GM21381 (cell line): ENCODE data around the gene AHRR.
"Not testable (repeated sequence)": the region's sequence is repeated elsewhere in the genome, so short reads cannot be mapped to it uniquely, and the experiment has no call there.

Experiments used
- ATAC-seq: cut with Tn5 transposase; IDR thresholded peaks from one replicate; pipeline ENCODE4 v1.9.1; 2021; ENCODE audit warnings: mild to moderate bottlenecking, moderate library complexity; ENCODE audit not compliant: unreplicated experiment

AHRR gene

DNA sequence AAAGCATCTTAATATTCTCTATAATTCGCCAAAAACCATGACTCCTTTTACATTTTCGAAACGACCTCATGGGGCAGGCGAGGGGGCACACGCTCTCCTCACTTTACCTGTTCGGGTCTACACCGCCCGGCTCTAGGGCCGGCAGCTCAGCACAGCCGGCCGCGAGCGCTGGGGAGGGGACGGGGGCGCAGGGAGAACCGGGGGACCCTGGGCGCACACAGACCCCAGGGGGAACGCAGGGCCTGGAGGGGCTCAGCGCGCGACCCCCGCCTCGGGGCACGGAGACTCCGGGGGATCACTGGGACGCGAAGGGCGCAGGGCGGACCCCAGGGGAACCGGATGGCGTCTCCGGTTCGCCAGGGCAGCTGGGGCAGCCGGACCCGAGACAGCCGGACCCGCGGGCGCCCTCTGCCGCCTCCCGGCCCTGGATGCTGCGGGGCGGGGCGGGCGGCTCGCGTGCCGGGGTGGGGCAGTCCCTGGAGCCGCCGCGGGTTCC, at the start of gene AHRR:
TSS of gene AHRR (plus strand) at position 485 of the 496 bp plus-strand sequence. CDS start 22,189 bp downstream, outside the sequence.
- peak; percentile 52 for ATAC-seq

DNA sequence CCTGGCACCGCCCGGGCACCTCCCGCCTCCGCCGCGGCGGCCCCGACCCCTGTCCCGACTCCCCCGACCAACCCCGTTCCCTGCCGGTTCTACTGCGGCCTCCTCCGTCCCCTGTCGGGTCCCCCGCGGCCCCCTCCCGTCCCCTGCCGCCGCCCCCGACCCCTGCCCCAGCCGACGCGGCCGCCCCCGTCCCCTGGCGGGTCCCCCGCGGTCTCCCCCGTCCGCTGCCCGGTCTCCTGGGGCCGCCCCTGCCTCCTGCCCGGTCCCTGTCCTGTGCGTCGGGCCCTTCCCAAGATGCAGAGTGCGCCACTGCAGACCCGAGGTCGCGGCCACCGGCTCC, 49.7 kb upstream of the AHRR start:
- not testable (repeated sequence) for ATAC-seq

DNA sequence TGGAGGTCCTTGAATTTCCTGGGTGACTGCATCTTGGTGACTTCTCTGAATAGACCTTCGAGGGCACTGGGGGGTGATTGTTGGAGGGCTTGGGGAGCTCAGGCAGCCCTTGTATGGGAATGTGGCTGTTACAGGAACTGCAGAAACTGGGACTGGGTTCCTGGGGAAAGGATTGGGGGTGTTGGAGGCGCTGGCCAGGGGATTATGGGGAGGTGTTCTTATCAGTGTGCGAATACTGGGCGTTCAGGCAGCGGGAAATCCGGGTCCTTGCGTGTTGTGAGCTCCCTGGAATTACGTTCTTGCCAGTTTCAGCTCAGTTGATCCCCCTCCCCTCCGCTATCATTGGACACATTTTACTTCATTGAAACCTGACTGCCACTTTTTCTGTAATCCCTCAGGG, 48.4 kb upstream of the AHRR start:
- not testable (repeated sequence) for ATAC-seq

DNA sequence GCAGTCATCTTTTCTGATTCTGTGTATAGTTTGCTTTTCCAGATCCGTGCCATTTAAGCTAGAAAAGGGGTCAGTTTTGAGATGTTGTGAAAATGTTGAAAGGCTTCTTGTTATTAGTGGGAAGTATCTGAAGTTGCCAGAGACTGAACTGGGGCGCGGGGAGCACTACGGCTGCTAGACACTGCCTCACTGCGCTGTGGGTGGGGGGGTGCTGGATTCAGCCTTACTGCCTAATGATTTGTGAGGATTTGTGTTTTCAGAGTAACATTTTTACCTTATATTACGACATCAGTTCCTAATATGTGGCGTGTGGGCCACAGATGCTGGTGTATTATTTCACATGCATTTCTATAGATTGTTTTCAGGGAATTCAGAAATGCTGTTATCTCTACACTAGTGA, 48.0 kb upstream of the AHRR start:
- ATAC-seq = not testable (repeated sequence)

DNA sequence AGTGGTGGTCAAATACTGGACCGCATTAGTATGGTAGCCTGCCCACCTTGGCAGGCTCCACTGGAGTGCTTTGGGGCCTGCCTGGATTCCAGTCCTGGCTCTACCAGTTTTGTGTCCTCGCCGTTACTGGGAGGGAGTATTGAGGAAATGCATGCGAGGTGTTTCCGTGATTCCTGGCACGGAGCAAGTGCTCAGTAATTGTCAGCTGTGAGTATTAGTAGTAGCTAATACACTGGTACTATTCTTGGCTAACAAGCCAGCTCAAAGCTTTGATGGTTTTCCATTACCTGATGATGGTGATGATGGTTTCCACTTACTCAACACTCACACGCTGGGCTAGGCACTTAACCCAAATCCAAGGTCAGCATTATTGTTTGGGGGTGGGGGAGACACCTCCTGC, 47.2 kb upstream of the AHRR start:
- not testable (repeated sequence) for ATAC-seq

DNA sequence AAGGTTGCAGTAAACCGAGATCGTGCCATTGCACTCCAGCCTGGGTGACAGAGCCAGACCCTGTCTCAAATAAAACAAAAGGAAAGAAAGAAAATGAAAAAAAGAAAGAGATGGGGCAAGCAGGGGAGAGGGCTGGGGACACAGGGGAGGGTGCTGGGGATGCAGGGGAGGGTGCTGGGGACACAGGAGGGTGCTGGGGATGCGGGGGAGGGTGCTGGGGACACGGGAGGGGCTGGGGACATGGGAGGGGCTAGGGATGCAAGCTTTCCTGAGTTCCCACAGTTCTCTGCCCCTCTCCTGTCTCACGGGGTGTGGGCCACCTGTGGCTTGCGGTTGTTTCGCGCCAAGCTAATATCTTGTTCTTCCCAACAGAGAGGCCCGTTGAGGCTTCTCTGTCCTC, 42.9 kb upstream of the AHRR start:
- ATAC-seq = no peak

DNA sequence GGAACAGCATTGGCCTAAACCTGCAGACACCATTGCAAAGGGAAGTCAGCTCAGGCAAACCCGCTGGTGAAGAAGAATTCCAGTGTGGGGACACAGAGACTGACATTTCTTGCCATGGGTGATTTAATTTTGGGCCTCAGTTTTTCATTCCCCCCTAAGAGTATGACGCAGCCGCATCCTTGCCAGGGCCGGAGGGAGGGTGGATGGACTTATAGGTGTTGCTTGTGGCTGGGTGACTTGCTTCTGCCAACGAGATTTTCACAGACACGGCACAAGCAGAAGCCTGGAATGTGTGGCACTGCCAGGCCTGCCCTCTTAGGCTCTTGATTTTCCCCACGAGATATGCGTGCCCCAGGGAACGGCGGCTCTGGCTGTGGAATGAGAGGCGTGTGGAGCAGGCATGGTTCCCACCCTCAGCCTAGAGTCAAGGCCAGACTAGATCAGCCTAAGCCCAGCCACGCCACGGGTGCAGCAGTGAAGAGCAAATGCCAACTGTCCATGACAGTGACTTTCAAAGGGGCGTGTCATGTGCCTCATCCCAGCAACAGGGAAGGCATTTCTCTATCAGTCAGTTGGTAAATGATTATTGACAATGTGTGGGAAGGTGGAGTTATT, 42.4 kb upstream of the AHRR start:
- ATAC-seq = not testable (repeated sequence)

DNA sequence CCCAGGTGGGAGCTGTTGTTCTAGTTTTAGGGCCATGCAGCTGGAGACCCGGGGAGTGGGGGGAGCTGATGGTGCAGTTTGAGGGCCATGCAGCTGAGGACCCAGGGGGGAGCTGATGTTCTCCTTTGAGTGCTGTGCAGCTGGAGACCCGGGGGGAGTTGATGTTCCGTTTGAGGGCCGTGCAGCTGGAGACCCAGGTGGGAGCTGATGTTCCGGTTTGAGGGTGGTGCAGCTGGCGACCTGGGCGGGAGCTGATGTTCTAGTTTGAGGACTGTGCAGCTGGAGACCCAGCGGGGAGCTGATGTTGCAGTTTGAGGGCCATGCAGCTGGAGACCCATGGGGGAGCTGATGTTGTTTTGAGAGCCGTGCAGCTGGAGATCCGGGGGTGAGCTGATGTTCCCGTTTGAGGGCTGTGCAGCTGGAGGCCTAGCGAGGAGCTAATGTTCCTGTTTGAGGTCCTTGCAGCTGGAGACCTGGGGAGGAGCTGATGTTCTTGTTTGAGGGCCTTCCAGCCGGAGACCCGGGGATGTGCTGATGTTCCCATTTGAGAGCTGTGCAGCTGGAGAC, 35.4 kb upstream of the AHRR start:
- ATAC-seq = no peak

DNA sequence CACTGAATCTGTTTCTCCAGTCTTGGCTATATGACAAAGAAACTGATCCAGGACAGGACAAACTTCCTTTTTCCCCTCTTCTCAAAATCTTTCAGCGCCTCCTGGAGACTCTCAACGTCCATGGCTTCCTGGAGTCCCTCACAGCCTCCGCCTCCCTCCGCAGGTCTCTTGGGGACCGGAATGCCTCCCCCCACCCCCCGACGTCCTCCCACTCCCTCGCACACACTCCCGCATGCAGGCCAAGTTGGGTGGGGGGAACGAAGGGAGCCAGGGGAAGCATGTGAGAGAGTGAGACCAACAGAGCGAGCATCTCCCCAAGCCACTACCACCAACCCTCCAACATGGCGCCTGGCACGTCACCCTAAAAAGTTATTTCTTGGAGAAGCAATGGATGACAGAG, 31.3 kb upstream of the AHRR start:
- not testable (repeated sequence) for ATAC-seq

DNA sequence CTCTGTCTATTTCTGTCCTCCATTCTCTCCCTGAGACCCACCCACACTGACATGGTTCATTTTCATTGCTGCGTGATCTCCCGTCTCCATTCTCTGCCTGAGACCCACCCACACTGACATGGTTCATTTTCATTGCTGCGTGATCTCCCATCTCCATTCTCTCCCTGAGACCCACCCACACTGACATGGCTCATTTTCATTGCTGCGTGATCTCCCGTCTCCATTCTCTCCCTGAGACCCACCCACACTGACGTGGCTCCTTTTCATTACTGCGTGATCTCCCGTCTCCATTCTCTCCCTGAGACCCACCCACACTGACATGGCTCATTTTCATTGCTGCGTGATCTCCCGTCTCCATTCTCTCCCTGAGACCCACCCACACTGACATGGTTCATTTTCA, 30.2 kb upstream of the AHRR start:
- ATAC-seq = not testable (repeated sequence)

DNA sequence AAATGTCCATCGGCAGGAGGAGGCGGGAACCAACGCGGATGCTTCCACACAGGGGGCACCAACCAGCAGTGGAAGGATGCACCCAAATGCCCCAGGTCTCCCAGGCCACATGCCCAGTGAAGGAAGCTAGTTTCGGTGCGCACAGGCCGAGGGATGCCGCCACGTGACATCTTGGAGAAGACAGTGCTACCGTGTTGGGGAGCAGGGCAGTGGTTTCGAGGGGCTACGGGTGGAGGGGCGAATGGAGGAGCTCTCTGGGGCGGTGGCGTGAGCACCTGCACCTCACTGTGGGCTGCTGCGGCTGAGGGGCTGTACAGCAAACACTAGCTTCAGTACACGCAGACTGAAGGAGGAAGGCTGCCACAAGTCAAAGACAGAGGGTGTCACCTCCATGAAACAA, 26.7 kb upstream of the AHRR start:
- ATAC-seq = not testable (repeated sequence)

DNA sequence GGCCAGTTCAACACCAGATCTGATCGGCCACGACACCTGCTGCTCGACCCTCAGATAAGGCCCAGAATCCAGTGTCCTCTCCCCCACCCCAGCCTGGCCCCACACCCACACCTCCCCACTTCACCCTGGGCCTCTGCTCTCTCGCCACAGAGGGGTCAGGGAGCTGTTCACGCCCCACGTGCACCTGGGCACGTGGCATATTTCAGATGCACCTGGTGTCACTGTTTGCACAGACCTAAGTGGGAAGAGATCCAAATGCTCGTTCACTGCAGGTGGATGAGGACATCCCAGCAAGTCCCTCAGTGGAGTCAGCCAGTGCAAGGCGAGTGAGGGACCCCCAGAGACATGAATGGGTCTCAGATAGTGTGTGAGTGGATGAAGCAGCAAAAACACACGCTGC, 25.3 kb upstream of the AHRR start:
- not testable (repeated sequence) for ATAC-seq

DNA sequence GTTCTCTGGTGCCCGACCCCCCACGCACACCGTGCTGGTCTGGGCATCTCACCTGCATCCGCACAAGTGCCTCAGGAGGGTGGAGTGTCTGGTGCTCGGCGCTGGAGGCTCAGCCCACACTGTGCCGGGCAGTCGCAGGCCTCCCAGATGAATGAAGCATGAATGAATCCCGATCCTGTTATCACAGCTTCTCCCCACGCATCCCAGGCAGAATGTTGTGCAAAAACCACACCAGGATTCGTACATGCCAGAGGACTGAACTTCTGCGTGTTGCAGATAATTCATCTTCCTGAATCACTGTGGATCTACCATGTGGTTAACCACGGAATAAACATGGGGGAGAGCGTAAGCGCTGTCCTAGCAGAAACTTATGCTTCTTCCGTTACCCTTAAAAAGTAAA, 24.6 kb upstream of the AHRR start:
- not testable (repeated sequence) for ATAC-seq

DNA sequence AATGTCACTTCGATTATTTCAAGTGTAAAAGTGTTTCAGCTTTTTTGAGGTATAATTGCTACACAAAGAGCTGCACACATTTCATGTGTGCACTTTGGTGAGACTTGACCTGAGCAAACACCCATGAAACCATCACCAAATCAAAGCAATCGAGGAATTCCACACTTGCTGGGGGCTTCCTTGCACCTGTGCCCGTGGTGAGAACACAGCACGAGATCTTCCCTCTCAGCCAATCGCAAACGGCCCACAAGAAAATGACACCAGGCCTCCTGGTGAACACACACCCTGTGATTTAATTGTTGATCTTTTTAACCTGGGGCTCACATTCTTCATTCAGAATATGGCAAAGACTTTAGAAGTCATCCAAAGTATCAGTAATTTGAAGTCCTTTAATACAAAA, 24.1 kb upstream of the AHRR start:
- not testable (repeated sequence) for ATAC-seq

DNA sequence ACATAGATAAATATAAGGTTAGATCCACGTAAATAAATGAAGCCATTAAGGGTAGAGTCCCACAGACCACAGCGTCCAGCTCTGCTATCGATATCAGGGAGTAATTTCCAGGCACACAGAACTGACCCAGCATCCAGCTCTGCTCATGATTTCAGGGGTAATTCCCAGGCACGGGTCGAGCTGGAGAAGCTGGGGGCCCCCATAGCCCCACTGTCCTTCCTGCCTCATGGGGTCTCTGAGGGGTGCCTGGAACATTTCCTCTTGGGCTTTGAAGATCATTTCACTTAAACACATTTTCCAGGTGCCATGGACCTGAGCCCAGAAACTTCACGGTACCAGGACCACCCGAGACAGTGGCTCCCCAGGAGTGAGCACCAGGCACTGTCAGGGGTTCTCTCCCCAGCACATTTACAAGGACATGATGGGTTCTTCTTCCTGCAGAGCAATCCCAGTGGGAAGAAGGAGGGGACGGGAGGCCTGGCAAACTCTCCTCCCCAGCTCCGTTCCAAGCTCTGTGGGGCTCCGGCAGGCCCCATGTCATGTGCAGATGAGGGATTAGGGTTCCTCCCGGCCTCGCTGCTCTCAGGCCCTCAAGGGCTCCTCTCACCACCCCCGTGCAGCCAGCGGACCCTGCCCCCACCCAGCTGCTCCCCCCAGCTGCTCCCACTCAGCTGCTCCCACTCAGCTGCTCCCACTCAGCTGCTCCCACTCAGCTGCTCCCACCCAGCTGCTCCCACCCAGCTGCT, 23.4 kb upstream of the AHRR start:
- not testable (repeated sequence) for ATAC-seq

DNA sequence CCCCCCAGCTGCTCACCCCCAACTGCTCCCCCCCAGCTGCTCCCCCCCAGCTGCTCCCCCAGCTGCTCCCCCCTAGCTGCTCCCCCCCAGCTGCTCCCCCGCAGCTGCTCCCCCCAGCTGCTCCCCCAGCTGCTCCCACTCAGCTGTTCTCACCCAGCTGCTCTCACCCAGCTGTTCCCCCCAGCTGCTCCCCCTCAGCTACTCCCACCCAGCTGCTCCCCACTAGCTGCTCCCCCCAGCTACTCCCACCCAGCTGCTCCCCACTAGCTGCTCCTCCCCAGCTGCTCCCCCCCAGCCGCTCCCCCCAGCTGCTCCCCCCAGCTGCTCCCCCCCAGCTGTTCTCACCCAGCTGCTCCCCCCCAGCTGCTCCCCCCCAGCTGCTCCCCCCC, 22.8 kb upstream of the AHRR start:
- ATAC-seq = no peak

DNA sequence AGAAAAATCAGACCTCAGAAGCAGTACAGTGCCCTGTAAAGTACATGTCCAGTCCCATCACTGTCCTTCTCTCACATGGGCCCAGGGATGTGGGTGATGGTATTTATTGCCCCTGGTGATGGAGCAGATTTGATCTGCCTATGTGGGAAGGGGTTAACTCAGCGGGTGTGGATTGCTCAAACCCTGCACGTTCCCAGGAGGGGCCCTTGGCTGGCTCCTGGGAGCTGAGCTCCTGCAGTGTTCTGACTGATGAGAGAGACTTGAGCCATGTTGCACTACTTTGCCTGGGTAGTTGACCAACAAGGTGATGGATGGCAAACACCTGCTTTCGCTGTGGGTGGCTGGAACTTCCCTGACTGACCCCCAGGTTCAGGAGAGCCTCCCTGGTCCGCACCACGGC, 21.6 kb upstream of the AHRR start:
- not testable (repeated sequence) for ATAC-seq

DNA sequence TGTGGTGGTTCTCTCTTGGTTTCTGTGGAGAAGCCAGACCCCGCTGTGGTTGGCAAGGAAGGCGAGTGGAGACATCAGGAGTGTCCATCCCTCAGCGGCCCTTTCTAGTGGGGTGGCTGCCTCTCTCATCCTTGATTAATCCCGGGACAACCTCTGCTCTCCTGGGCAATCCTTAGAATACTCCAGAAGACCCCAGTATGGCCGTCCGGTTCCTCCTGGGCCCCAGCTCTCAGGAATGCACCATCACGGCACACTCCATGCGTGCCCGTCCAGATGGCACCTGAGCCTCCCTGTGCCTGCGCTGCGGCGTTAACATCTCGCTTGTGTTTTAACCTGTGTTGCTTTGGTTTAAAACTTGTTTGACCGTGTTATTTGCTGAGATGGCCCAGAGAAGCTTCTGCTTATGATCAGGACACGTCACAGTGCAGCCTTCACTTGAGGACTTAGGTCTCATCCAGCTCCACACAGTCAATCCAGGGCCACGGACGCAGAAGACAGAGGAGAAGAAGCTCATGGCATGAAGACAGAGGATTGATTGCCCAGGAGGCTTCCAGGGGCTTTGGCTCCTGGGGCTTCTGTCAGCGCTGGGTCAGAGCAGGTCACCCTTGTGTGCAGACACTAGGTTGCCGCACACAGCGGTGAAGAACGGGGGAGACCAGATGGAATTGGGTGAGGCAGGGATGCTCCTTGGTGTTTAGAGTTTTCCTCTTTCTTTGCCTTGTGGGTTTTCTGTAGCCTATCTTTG, 20.7 kb upstream of the AHRR start:
- not testable (repeated sequence) for ATAC-seq

DNA sequence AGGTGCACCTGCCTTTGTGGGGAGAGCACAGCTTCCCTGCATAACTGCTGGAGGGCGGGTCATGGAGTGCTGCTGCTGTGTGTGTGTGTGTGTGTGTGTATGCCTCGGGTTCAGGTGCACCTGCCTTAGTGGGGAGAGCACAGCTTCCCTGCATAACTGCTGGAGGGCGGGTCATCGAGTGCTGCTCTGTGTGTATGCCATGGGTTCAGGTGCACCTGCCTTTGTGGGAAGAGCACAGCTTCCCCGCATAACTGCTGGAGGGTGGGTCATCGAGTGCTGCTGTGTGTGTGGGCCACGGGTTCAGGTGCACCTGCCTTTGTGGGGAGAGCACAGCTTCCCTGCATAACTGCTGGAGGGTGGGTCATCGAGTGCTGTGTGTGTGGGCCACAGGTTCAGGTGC, 19.1 kb upstream of the AHRR start:
- not testable (repeated sequence) for ATAC-seq

DNA sequence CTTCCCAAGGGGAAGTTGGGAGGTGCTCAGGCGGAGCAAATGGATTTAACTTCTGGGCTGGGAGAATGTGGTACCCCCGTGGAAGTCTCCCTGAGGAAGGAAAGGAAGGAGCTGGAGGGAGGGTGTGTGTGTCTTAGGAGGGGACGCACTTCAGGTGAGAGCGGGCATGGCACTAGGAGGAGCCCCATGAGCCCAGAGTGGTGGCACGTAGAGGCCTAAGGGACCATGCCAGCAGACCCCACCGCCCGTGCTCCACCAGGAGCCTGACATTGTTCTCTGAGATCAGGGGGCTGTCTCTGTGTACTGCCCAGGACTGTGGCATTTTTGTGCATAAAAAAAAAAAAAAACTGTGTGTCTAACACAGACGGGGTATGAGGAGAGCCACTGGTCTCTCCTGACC, 18.5 kb upstream of the AHRR start:
- no peak for ATAC-seq

DNA sequence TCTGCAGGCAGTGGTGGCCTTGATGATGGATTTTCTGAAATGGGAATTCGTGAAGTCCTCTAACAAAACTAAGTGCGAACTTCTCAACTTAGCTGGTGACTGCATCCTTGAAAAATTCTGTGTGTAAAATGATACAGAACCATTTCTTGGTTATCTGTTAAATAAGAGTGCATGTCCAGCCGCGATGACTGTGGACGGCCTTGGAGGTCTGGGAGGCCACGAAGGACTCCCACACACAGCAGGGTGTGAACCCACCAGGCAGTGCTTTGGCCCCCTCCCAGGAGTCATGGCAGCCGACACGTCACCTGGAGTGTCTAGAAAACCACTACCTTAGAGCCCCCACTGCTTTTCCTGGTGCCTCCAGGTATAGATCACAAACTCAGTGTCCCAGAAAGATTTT, 17.8 kb upstream of the AHRR start:
- not testable (repeated sequence) for ATAC-seq
